GM23248 (cell line): ENCODE results near the gene INHBB. TPM values are rescaled to one million over a fixed set of nuclear protein-coding genes. Genes with fewer than 3 reads are reported as not detected.
"Not testable (repeated sequence)": the region's sequence is repeated elsewhere in the genome, so short reads cannot be mapped to it uniquely, and the experiment has no call there.

Source experiments
- DNase-seq: peaks from one replicate; pipeline ENCODE4 v3.0.0-alpha.2; 2015
- H2AFZ ChIP-seq: fragments of 200-600 bp; sonication (generic); 2 replicates; pipeline ENCODE4 v1.6.1; 2016; ENCODE audit warnings: antibody characterized with exemption
- H3F3A ChIP-seq: fragments of 200-600 bp; sonication (generic); 2 replicates; pipeline ENCODE4 v1.6.1; 2016; ENCODE audit warnings: mild to moderate bottlenecking, antibody characterized with exemption, mixed run types; ENCODE audit not compliant: insufficient read depth
- H3K27ac ChIP-seq: fragments of 200-600 bp; sonication (generic); 2 replicates; pipeline ENCODE4 v1.5.1; 2016; ENCODE audit warnings: mild to moderate bottlenecking
- H3K27me3 ChIP-seq: fragments of 200-600 bp; sonication (generic); replicated peaks from 2 replicates; pipeline ENCODE4 v1.6.1; 2016; ENCODE audit warnings: mild to moderate bottlenecking; ENCODE audit not compliant: insufficient read depth
- H3K36me3 ChIP-seq: fragments of 200-600 bp; sonication (generic); 2 replicates; pipeline ENCODE4 v1.6.1; 2016; ENCODE audit warnings: low read depth, mild to moderate bottlenecking
- H3K4me1 ChIP-seq: fragments of 200-600 bp; sonication (generic); 2 replicates; pipeline ENCODE4 v1.6.1; 2016; ENCODE audit warnings: mild to moderate bottlenecking; ENCODE audit not compliant: insufficient read depth
- H3K4me2 ChIP-seq: fragments of 200-600 bp; sonication (generic); one replicate; pipeline ENCODE4 v1.6.1; 2016; ENCODE audit warnings: mild to moderate bottlenecking; ENCODE audit not compliant: unreplicated experiment
- H3K4me3 ChIP-seq: fragments of 200-600 bp; sonication (generic); 2 replicates; pipeline ENCODE4 v1.5.1; 2016; ENCODE audit warnings: mild to moderate bottlenecking
- H3K79me2 ChIP-seq: fragments of 200-600 bp; sonication (generic); 2 replicates; pipeline ENCODE4 v1.6.1; 2016; ENCODE audit warnings: mild to moderate bottlenecking; ENCODE audit not compliant: insufficient read depth
- H3K9ac ChIP-seq: fragments of 200-600 bp; sonication (generic); 2 replicates; pipeline ENCODE4 v1.6.1; 2016; ENCODE audit warnings: mild to moderate bottlenecking
- H3K9me2 ChIP-seq: fragments of 200-600 bp; sonication (generic); 2 replicates; pipeline ENCODE4 v1.6.1; 2016; ENCODE audit warnings: mixed run types, mild to moderate bottlenecking, moderate library complexity; ENCODE audit not compliant: insufficient read depth
- H3K9me3 ChIP-seq: fragments of 200-600 bp; sonication (generic); one replicate; pipeline ENCODE4 v1.6.1; 2017; ENCODE audit warnings: low read depth
- H4K20me1 ChIP-seq: fragments of 200-600 bp; sonication (generic); 2 replicates; pipeline ENCODE4 v1.6.0; 2016; ENCODE audit not compliant: insufficient read depth
- EZH2 ChIP-seq: fragments of 200-600 bp; sonication (generic); IDR thresholded peaks from 2 replicates; pipeline ENCODE4 v1.6.1; 2018; ENCODE audit warnings: antibody characterized with exemption, mild to moderate bottlenecking; ENCODE audit not compliant: insufficient read depth, poor library complexity, severe bottlenecking
- EZH2phosphoT487 ChIP-seq: fragments of 200-600 bp; sonication (generic); IDR thresholded peaks from 2 replicates; pipeline ENCODE4 v1.6.1; 2018; ENCODE audit warnings: antibody characterized with exemption, moderate library complexity, mild to moderate bottlenecking, low read depth; ENCODE audit not compliant: insufficient read depth
- WGBS, 2 experiments: methylation state at CpG; one replicate each; pipeline ENCODE4 v1.1.6; 2015 to 2017; ENCODE audit warnings: low lambda C conversion rate in 2 of 2, low coverage in 1 of 2; ENCODE audit errors: missing lambda C conversion rate in 2 of 2; 5-methylcytosine and 5-hydroxymethylcytosine counted together
- in situ Hi-C: fragments of 300-500 bp; cut with MboI; formaldehyde crosslinking; loops from 2 replicates; pipeline ENCODE4 v1.15.0; 2020
- polyA plus RNA-seq: library from polyadenylated mRNA; unstranded; fragments of >200 nt; fragmentation: Nextera tagmentation; extraction: Ambion mirVana; gene quantifications from 2 replicates; pipeline ENCODE4 v1.2.1, GENCODE V29; 2016
- total RNA-seq: library from RNA; depleted of rRNA; stranded (reverse); fragments of >200 nt; shearing (Covaris generic); gene quantifications from 2 replicates; pipeline ENCODE4 v1.2.3, GENCODE V29; 2014

INHBB gene
- total and polyA plus RNA-seq, 2 experiments from 2014 or later: 0.49 to 5.6 TPM

GRCh38 chr2:120390381-120391055 lies 44.6 kb downstream of the INHBB start:
- DNase-seq: no peak
- Histone ChIP-seq H3K9me2 (no peaks in the 10 kb centered on the region), H3K36me3 (no peaks in the 10 kb centered on the region), H3K9ac (no peak overlapping the region), H3K4me1 (no peaks in the 10 kb centered on the region), H3K79me2 (no peaks in the 10 kb centered on the region), H3F3A (no peaks in the 10 kb centered on the region), H3K4me3 (no peak overlapping the region), H3K9me3 (no peaks in the 10 kb centered on the region), H3K4me2 (no peak overlapping the region), H4K20me1 (no peaks in the 10 kb centered on the region), H2AFZ (no peak overlapping the region), H3K27me3 (peaks cover 24% of the 10 kb centered on the region), H3K27ac (no peak overlapping the region)
- TF ChIP-seq EZH2: no peak
- TF ChIP-seq EZH2phosphoT487: no peak
- in situ Hi-C loops: no loop called here
- WGBS, 2 experiments: 44 to 46% methylated on average over 11 of the region's 11 CpGs

- H3K79me2 ChIP-seq, H4K20me1 ChIP-seq, H2AFZ ChIP-seq, H3K9me2 ChIP-seq, H3K9ac ChIP-seq, in situ Hi-C loops, H3K27ac ChIP-seq, H3F3A ChIP-seq, H3K4me3 ChIP-seq, H3K4me2 ChIP-seq, H3K4me1 ChIP-seq, H3K36me3 ChIP-seq, H3K9me3 ChIP-seq, DNase-seq: not testable (repeated sequence)
- peaks cover 19% of the 10 kb centered on the region for H3K27me3 ChIP-seq
- WGBS, 2 experiments: 18 to 36% methylated on average over 2 of the region's 2 CpGs
Measured at GRCh38 chr2:120391382-120391781, 45.4 kb downstream of the INHBB start.

GRCh38 chr2:120391911-120392665 lies 46.2 kb downstream of the INHBB start:
- no peaks in the 10 kb centered on the region for H3K79me2 ChIP-seq
- H2AFZ ChIP-seq: no peak overlapping the region
- in situ Hi-C loops: no loop called here
- no peak overlapping the region for H3K27ac ChIP-seq
- H3K9me3 ChIP-seq: no peaks in the 10 kb centered on the region
- no peak for DNase-seq
- no peak for TF ChIP-seq EZH2phosphoT487
- no peak for TF ChIP-seq EZH2
- 73 to 74% methylated on average over 15 to 16 of the region's 16 CpGs for WGBS, 2 experiments
- peaks cover 19% of the 10 kb centered on the region for H3K27me3 ChIP-seq
- H3K4me3 ChIP-seq: no peak overlapping the region
- H3K4me1 ChIP-seq: no peaks in the 10 kb centered on the region
- no peaks in the 10 kb centered on the region for H3K36me3 ChIP-seq
- H3K9ac ChIP-seq: no peak overlapping the region
- no peaks in the 10 kb centered on the region for H3K9me2 ChIP-seq
- no peak overlapping the region for H3K4me2 ChIP-seq
- no peaks in the 10 kb centered on the region for H3F3A ChIP-seq
- no peaks in the 10 kb centered on the region for H4K20me1 ChIP-seq

GRCh38 chr2:120392923-120393322 lies 47.0 kb downstream of the INHBB start:
- H3K4me3 ChIP-seq: no peak overlapping the region
- no peaks in the 10 kb centered on the region for H3K9me2 ChIP-seq
- H3K4me1 ChIP-seq: peaks cover 4% of the 10 kb centered on the region
- TF ChIP-seq EZH2phosphoT487 (no peak), EZH2 (no peak)
- H4K20me1 ChIP-seq: no peaks in the 10 kb centered on the region
- in situ Hi-C loops: no loop called here
- no peak overlapping the region for H3K27ac ChIP-seq
- no peak for DNase-seq
- peaks cover 19% of the 10 kb centered on the region for H3K27me3 ChIP-seq
- no peak overlapping the region for H3K4me2 ChIP-seq
- no peaks in the 10 kb centered on the region for H3K36me3 ChIP-seq
- no peak overlapping the region for H3K9ac ChIP-seq
- no peaks in the 10 kb centered on the region for H3K79me2 ChIP-seq
- no peaks in the 10 kb centered on the region for H3K9me3 ChIP-seq
- WGBS, 2 experiments: 94 to 96% methylated on average over 1 of the region's 1 CpG
- no peak overlapping the region for H2AFZ ChIP-seq
- no peaks in the 10 kb centered on the region for H3F3A ChIP-seq
